Keratinocyte (primary cell): ENCODE measurements around the gene SLC38A8.

Source experiments
- CTCF ChIP-seq, 3 experiments: IDR thresholded peaks in 1 of 3; conservative IDR thresholded peaks in 1 of 3; optimal IDR thresholded peaks in 1 of 3; 2 replicates in 2 of 3; 3 replicates in 1 of 3; pipeline versions ENCODE3 to v1.5.1; 2011; ENCODE audit warnings: low read length in 3 of 3, mild to moderate bottlenecking in 3 of 3, moderate library complexity in 2 of 3, control low read depth in 1 of 3, inconsistent platforms in 1 of 3; ENCODE audit not compliant: insufficient read depth in 2 of 3; ENCODE audit errors: extremely low read depth in 1 of 3
- EZH2 ChIP-seq: IDR thresholded peaks from one replicate; pipeline ENCODE4 v1.6.1; 2012; ENCODE audit warnings: inconsistent platforms, mild to moderate bottlenecking, low read length, moderate library complexity

GRCh38 chr16:84050316-84050715 is 7.7 kb upstream of the SLC38A8 start:
- TF ChIP-seq CTCF (optimal IDR thresholded peaks at IDR 0.05 in 1 of 3, IDR thresholded peaks at IDR 0.05 in 1 of 3, conservative IDR thresholded peaks at IDR 0.05 in 1 of 3; ENCODE audit: extremely low read depth in 1 of 3, insufficient read depth in 2 of 3, low read length in 3 of 3): no peak
- TF ChIP-seq EZH2: no peak
